ENCODE data around the gene RNF128. TPM values are rescaled to one million over a fixed set of nuclear protein-coding genes. Genes with fewer than 3 reads are reported as not detected.
A peak's percentile ranks its signal among the peaks of the same experiment; 100 is the strongest.

The RNF128 gene
- total RNA-seq, 2 experiments from 2014 or later: not detected

GRCh38 chrX:106711375-106711774 is 15.1 kb upstream of the RNF128 start:
- Mint-ChIP-seq H3K27me3 (no peaks in the 10 kb centered on the region), H3K36me3 (ENCODE audit: low read depth) (no peaks in the 10 kb centered on the region), H3K27ac (no peak overlapping the region), H3K9me3 (no peaks in the 10 kb centered on the region), H3K4me1 (ENCODE audit: low read depth) (no peaks in the 10 kb centered on the region), H3K4me3 (no peak overlapping the region)
- ChIA-PET POLR2A (no interaction called here), CTCF (no interaction called here)
- ATAC-seq (no peak), DNase-seq (no peak)
- TF ChIP-seq CTCF (IDR thresholded peaks at IDR 0.05): no peak
- intact Hi-C loops (cut with micrococcal nuclease): no loop called here

GRCh38 chrX:106716004-106716403 is 10.5 kb upstream of the RNF128 start:
- ChIA-PET CTCF (no interaction called here), POLR2A (no interaction called here)
- intact Hi-C loops (cut with micrococcal nuclease): no loop called here
- DNase-seq: no peak
- H3K27ac Mint-ChIP-seq: no peak overlapping the region
- no peak for ATAC-seq
- no peaks in the 10 kb centered on the region for H3K9me3 Mint-ChIP-seq
- no peaks in the 10 kb centered on the region for H3K36me3 Mint-ChIP-seq (ENCODE audit: low read depth)
- no peak for TF ChIP-seq CTCF (IDR thresholded peaks at IDR 0.05)
- H3K27me3 Mint-ChIP-seq: peaks cover 2% of the 10 kb centered on the region
- H3K4me3 Mint-ChIP-seq: no peak overlapping the region
- H3K4me1 Mint-ChIP-seq (ENCODE audit: low read depth): no peaks in the 10 kb centered on the region

- Mint-ChIP-seq H3K9me3 (no peaks in the 10 kb centered on the region), H3K27me3 (peaks cover 2% of the 10 kb centered on the region), H3K4me1 (ENCODE audit: low read depth) (no peaks in the 10 kb centered on the region), H3K4me3 (no peak overlapping the region), H3K36me3 (ENCODE audit: low read depth) (no peaks in the 10 kb centered on the region), H3K27ac (no peak overlapping the region)
- ChIA-PET CTCF (no interaction called here), POLR2A (no interaction called here)
- no peak for ATAC-seq
- DNase-seq: no peak
- TF ChIP-seq CTCF (IDR thresholded peaks at IDR 0.05): no peak
- intact Hi-C loops (cut with micrococcal nuclease): no loop called here
These were observed 10.0 kb upstream of the RNF128 start for GRCh38 chrX:106716463-106716862.

GRCh38 chrX:106718709-106719108 is 7.8 kb upstream of the RNF128 start:
- intact Hi-C loops (cut with micrococcal nuclease): no loop called here
- ATAC-seq (no peak), DNase-seq (no peak)
- Mint-ChIP-seq H3K9me3 (no peaks in the 10 kb centered on the region), H3K4me1 (ENCODE audit: low read depth) (no peaks in the 10 kb centered on the region), H3K4me3 (no peak overlapping the region), H3K27me3 (peaks cover 6% of the 10 kb centered on the region), H3K27ac (no peak overlapping the region), H3K36me3 (ENCODE audit: low read depth) (no peaks in the 10 kb centered on the region)
- POLR2A ChIA-PET: no interaction called here
- TF ChIP-seq CTCF (IDR thresholded peaks at IDR 0.05): no peak
- CTCF ChIA-PET: no interaction called here

GRCh38 chrX:106725931-106726330 is 570 bp upstream of the RNF128 start:
- peaks cover 7% of the 10 kb centered on the region for H3K4me1 Mint-ChIP-seq (ENCODE audit: low read depth)
- intact Hi-C loops (cut with micrococcal nuclease): no loop called here
- no peaks in the 10 kb centered on the region for H3K9me3 Mint-ChIP-seq
- ChIA-PET POLR2A (no interaction called here), CTCF (no interaction called here)
- peaks cover 27% of the 10 kb centered on the region for H3K27me3 Mint-ChIP-seq
- H3K4me3 Mint-ChIP-seq: peak overlapping the region; percentile 42
- ATAC-seq: no peak
- H3K36me3 Mint-ChIP-seq (ENCODE audit: low read depth): no peaks in the 10 kb centered on the region
- no peak for TF ChIP-seq CTCF (IDR thresholded peaks at IDR 0.05)
- no peak overlapping the region for H3K27ac Mint-ChIP-seq
- DNase-seq: no peak

Data from activated CD8-positive, alpha-beta T cell treated with anti-CD3 and anti-CD28 coated beads for 36 hours (primary cell).